Coronary artery (tissue), 2 donors: ENCODE results near the gene HERC5.
"Not testable (repeated sequence)": the region's sequence is repeated elsewhere in the genome, so short reads cannot be mapped to it uniquely, and the experiment has no call there.

ENCODE experiments used
- DNase-seq: peaks from one replicate; pipeline ENCODE4 v3.0.0-alpha.2; 2017; ENCODE audit warnings: low spot score
- H3K27ac ChIP-seq, 2 donors: fragments of 200-600 bp; sonication (generic); one replicate each; pipeline ENCODE4 v1.5.1; 2016 to 2019
- H3K4me3 ChIP-seq: fragments of 200-600 bp; sonication (generic); 2 replicates; pipeline ENCODE4 v1.5.1; 2016; ENCODE audit warnings: mild to moderate bottlenecking, moderate library complexity
- TF ChIP-seq, protein P1 (sequence below): fragments of 200-600 bp; sonication (generic); IDR thresholded peaks from one replicate; pipeline ENCODE4 v1.5.1; 2019; ENCODE audit warnings: antibody characterized with exemption

Gene HERC5

DNA sequence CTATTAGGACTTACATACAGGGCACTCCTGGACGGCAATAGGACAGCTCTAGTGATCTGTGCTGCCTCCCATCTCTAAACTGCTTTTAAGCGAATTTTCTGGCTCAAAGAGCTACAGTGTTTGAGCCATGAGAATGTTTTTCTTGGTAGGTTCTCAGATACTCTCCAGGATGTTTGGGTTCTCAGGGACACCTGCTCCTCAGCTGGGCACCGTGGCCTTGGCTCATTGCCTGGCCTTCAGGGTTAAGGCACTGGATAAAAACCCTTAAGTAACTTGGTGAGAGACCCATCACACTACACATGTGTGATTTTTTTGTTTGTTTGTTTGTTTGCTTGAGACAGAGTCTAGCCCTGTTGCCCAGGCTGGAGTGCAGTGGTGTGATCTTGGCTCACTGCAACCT is 38.5 kb upstream of the HERC5 start:
- TF ChIP-seq, protein P1, sequence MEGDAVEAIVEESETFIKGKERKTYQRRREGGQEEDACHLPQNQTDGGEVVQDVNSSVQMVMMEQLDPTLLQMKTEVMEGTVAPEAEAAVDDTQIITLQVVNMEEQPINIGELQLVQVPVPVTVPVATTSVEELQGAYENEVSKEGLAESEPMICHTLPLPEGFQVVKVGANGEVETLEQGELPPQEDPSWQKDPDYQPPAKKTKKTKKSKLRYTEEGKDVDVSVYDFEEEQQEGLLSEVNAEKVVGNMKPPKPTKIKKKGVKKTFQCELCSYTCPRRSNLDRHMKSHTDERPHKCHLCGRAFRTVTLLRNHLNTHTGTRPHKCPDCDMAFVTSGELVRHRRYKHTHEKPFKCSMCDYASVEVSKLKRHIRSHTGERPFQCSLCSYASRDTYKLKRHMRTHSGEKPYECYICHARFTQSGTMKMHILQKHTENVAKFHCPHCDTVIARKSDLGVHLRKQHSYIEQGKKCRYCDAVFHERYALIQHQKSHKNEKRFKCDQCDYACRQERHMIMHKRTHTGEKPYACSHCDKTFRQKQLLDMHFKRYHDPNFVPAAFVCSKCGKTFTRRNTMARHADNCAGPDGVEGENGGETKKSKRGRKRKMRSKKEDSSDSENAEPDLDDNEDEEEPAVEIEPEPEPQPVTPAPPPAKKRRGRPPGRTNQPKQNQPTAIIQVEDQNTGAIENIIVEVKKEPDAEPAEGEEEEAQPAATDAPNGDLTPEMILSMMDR = no peak
- DNase-seq = no peak
- H3K4me3 ChIP-seq = no peak overlapping the region
- H3K27ac ChIP-seq = no peak overlapping the region

DNA sequence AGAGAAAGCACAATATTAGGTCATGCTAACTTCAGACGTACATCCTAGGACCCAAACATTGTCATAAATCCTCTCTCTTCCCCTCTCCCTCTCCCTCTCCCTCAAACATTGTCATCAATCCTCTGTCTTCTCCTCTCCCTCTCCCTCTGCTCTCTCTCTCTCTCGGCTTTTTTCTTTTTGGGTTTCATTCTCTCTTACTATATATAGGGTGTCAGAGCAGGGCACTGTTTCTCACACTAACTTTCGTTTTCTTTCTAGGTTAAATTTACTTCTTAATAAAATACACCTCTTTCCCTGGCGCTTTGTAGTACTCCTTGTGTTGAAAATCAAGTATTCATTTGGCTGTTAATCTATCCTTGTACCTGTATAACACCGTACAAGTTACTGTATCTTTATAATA is 37.0 kb upstream of the HERC5 start:
- TF ChIP-seq, protein P1 = no peak
- Histone ChIP-seq H3K4me3 (no peak overlapping the region), H3K27ac (no peak overlapping the region)
- DNase-seq = no peak

DNA sequence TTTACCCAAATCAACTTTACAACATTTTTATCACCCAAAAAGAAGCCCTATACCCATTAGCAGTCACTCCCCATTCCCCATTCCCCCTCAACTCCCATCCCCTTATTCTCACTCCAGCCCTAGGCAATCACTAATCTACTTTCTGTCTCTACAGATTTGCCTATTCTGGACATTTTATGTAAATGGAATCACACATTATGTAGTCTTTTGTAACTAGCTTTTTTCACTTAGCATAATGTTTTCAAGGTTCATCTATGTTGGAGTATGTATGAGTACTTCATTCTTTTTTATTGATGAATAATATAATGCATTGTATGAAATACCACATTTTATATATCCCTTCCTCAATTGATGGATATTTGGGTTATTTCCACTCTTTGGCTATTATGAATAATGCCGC is 36.1 kb upstream of the HERC5 start:
- no peak overlapping the region for H3K4me3 ChIP-seq
- no peak for DNase-seq
- TF ChIP-seq, protein P1 = no peak
- H3K27ac ChIP-seq = no peak overlapping the region

DNA sequence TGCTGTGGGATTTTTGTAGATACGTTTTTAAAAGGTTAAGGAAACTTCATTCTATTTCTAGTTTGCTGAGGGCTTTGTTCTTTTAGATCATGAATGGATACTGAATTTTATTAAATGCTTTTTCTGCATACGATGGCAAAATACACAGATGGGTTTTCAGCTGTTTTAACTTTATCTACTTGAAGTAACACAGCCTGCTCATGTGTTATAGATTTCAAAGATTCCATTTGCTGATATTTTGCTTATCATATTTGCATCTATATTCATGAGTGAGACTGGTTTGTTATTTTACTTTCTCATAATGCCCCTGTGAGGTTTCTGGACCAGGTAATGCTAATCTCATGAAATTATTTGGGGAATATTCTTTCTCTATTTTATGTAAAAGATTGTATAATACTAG is 34.5 kb upstream of the HERC5 start:
- TF ChIP-seq, protein P1 = no peak

DNA sequence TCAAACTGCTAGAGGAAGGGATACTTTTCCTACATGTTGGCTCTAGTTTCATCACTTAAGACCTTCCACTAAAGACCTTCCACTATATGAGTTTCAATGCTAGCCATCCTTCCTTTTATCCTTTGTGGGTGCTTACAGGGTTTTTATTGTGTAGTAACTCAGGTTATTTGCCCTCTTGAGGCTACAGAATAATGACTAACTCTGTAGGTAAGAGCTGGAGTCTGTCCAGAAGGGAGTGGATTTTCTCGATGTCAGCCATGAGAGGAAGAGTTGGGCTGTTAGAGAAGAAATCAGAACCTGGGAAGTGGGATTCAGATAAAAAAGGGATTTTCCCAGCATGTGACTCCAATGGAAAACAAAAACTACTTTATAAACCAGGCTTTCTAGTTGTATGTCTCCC is 27.5 kb upstream of the HERC5 start:
- TF ChIP-seq, protein P1 = no peak
- H3K27ac ChIP-seq = no peak overlapping the region
- no peak overlapping the region for H3K4me3 ChIP-seq
- DNase-seq = no peak

More for the DNA sequence above, 34.5 kb upstream of the HERC5 start:
- H3K27ac ChIP-seq = no peak overlapping the region
- H3K4me3 ChIP-seq = no peak overlapping the region
- DNase-seq = no peak

DNA sequence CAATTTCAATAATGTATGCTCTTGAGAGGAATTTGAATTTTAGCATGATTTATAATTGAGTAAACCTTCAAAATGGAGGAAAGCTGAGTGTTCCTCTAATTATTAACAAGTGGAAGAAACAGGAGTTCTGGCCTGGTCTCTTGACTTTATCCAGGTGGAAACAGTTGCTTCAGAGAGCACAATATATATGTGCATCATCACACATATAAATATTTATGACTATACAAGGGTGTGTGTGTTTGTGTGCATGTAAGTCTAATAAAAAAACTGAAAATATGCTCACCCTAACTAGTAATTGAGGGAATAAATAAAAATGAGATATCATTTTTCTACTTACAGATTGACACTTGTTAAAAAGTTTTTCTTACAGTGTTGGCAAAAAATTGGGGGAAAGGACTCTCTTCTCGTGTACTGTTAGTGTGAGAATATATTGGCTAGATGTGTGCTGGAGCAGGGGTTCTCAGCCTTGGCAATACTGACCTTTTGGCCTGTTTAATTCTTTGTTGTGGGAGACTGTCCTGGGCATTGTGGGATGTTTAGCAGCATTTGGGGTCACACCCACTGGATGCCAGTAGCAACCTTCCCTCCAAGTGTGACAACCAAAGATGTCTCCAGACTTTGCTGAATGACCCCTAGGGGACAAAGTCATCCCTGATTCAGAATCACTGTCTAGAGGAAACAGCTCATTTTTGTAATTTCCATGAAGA is 20.8 kb upstream of the HERC5 start:
- TF ChIP-seq, protein P1 = no peak
- DNase-seq = no peak
- Histone ChIP-seq H3K4me3 (no peak overlapping the region), H3K27ac (no peak overlapping the region)

DNA sequence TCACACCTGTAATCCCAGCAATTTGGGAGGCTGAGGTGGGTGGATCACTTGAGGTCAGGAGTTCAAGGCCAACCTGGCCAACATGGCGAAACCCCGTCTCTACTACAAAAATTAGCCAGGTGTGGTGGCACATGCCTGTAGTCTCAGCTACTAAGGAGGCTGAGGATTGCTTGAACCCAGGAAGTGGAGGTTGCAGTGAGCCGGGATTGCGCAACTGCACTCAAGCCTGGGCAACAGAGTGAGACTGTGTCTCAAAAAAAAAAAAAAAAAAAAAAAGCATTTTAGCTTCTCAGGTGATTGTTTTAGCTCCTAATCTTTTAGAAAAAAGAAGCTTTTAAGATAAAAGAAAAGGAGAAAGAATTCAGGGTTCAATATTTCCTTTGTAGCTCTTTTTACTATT is 19.0 kb upstream of the HERC5 start:
- H3K27ac ChIP-seq, DNase-seq, H3K4me3 ChIP-seq: not testable (repeated sequence)
